K562 (cell line): ENCODE data around the gene DLGAP1. TPM values are rescaled to one million over a fixed set of nuclear protein-coding genes. Genes with fewer than 3 reads are reported as not detected.

ENCODE experiments used
- ARID4B ChIP-seq: sonication (generic); formaldehyde crosslinking; IDR thresholded peaks from 2 replicates; pipeline ENCODE4 v1.8.0; 2022; ENCODE audit warnings: mild to moderate bottlenecking, missing genetic modification reagents
- ATF3 ChIP-seq, 2 experiments: fragments of 450-650 bp in 1 of 2; sonication (generic) in 1 of 2; formaldehyde crosslinking in 1 of 2; IDR thresholded peaks in 1 of 2; conservative IDR thresholded peaks in 1 of 2; 2 replicates each; pipeline versions ENCODE4 v1.6.1 to v1.8.1; 2016 to 2023; ENCODE audit warnings: mild to moderate bottlenecking in 2 of 2, moderate library complexity in 2 of 2, inconsistent platforms in 1 of 2, missing genetic modification reagents in 1 of 2
- CREBBP ChIP-seq: IDR thresholded peaks from one replicate; pipeline ENCODE4 v1.6.1; 2012; ENCODE audit warnings: low read depth, mild to moderate bottlenecking, control low read depth, inconsistent platforms, low read length
- ESRRB ChIP-seq: fragments of 250-450 bp; sonication (Bioruptor Pico); IDR thresholded peaks from 2 replicates; pipeline ENCODE4 v1.5.0; 2020; ENCODE audit warnings: mild to moderate bottlenecking, moderate library complexity, borderline replicate concordance
- FOXM1 ChIP-seq, 2 experiments: fragments of 450-650 bp in 1 of 2; sonication (generic) in 1 of 2; formaldehyde crosslinking in 1 of 2; IDR thresholded peaks; 2 replicates each; pipeline versions ENCODE4 v1.6.1 to v1.9.0; 2017 to 2022; ENCODE audit warnings: low read depth in 2 of 2, mild to moderate bottlenecking in 2 of 2, missing genetic modification reagents in 1 of 2, moderate library complexity in 1 of 2
- HMGN3 ChIP-seq: IDR thresholded peaks from 2 replicates; pipeline ENCODE4 v1.6.1; 2011; ENCODE audit warnings: borderline replicate concordance, low read depth, mild to moderate bottlenecking, mixed read lengths, low read length; ENCODE audit not compliant: insufficient read length; ENCODE audit errors: extremely low read depth
- IRF2 ChIP-seq: sonication (generic); formaldehyde crosslinking; IDR thresholded peaks from 2 replicates; pipeline ENCODE4 v1.8.1; 2022; ENCODE audit warnings: mild to moderate bottlenecking, missing genetic modification reagents
- NR4A1 ChIP-seq, 2 experiments: fragments of 250-450 bp in 1 of 2; fragments of 450-650 bp in 1 of 2; sonication (Bioruptor Pico) in 1 of 2; IDR thresholded peaks; 2 replicates each; pipeline versions ENCODE4 v1.4.0 to v1.6.1; 2016 to 2020; ENCODE audit warnings: mild to moderate bottlenecking in 2 of 2, missing compliant biosample characterization in 1 of 2, missing genetic modification characterization in 1 of 2, moderate library complexity in 1 of 2
- POLR2AphosphoS5 ChIP-seq: IDR thresholded peaks from 2 replicates; pipeline ENCODE4 v1.6.1; 2011; ENCODE audit warnings: mild to moderate bottlenecking, low read depth, low read length, moderate library complexity; ENCODE audit not compliant: control insufficient read depth, insufficient read depth
- PTRF ChIP-seq: fragments of 450-650 bp; IDR thresholded peaks from 2 replicates; pipeline ENCODE4 v1.6.1; 2016; ENCODE audit warnings: mild to moderate bottlenecking, missing genetic modification characterization, missing compliant biosample characterization
- PTTG1 ChIP-seq: fragments of 450-650 bp; IDR thresholded peaks from 2 replicates; pipeline ENCODE4 v1.6.1; 2016; ENCODE audit warnings: low read depth, mild to moderate bottlenecking, missing genetic modification characterization, missing compliant biosample characterization
- RCOR1 ChIP-seq, 2 experiments: IDR thresholded peaks; 2 replicates each; pipeline ENCODE4 v1.6.1; 2012; ENCODE audit warnings: low read depth in 2 of 2, low read length in 2 of 2, borderline replicate concordance in 1 of 2, improper control_type of control experiment in 1 of 2
- TEAD2 ChIP-seq: fragments of 450-650 bp; IDR thresholded peaks from 2 replicates; pipeline ENCODE4 v1.6.1; 2016; ENCODE audit warnings: missing genetic modification characterization, control low read depth, missing compliant biosample characterization
- ZBTB9 ChIP-seq: fragments of 450-650 bp; formaldehyde crosslinking; IDR thresholded peaks from 2 replicates; pipeline ENCODE4 v1.4.0; 2020; ENCODE audit warnings: mild to moderate bottlenecking, moderate library complexity
- ZKSCAN1 ChIP-seq: fragments of 150-350 bp; IDR thresholded peaks from 2 replicates; pipeline ENCODE4 v1.6.1; 2016; ENCODE audit warnings: low read depth, low read length
- ZNF143 ChIP-seq: sonication (generic); formaldehyde crosslinking; IDR thresholded peaks from 2 replicates; pipeline ENCODE4 v1.9.0; 2022; ENCODE audit warnings: mild to moderate bottlenecking, missing genetic modification reagents
- ZNF778 ChIP-seq: fragments of 450-650 bp; formaldehyde crosslinking; IDR thresholded peaks from 2 replicates; pipeline ENCODE4 v1.4.0; 2020; ENCODE audit warnings: mild to moderate bottlenecking, moderate library complexity
- ZNF79 ChIP-seq: fragments of 250-450 bp; sonication (Bioruptor Pico); IDR thresholded peaks from 2 replicates; pipeline ENCODE4 v1.4.0; 2020; ENCODE audit warnings: low read depth, mild to moderate bottlenecking, moderate library complexity
- polyA plus RNA-seq, 8 experiments: library from polyadenylated mRNA; depleted of rRNA in 4 of 8; stranded (reverse) in 5 of 8; unstranded in 3 of 8; fragments of >200 nt; fragmentation: Nextera tagmentation in 2 of 8; fragmentation: Illumina TruSeq in 1 of 8; extraction: Ambion mirVana in 2 of 8; extraction: Trizol in 1 of 8; gene quantifications; 2 replicates each; pipeline versions ENCODE4 v1.2.1 to v1.2.3, GENCODE V29; 2011 to 2014; ENCODE audit warnings: inconsistent platforms in 1 of 8, missing spikeins in 1 of 8
- total RNA-seq, 7 experiments: library from RNA; depleted of rRNA in 6 of 7; stranded (reverse); fragments of >200 nt in 6 of 7; fragmentation: Illumina TruSeq in 2 of 7; extraction: Trizol in 2 of 7; gene quantifications; 2 replicates each; pipeline versions ENCODE4 v1.2.1 to v1.2.3, GENCODE V29; 2011 to 2021; ENCODE audit warnings: low replicate concordance in 1 of 7

DLGAP1 gene
- total and polyA plus RNA-seq, 9 of the 15 experiments (the other 6 are each of a cell fraction or from before 2014, with no cell fraction given): 0.04 to 0.22 (median 0.08) TPM

- TF ChIP-seq RCOR1 (IDR thresholded peaks at IDR 0.05; ENCODE audit: borderline replicate concordance in 1 of 2, low read depth in 2 of 2, low read length in 2 of 2) (peak in 1 of 2 experiments; percentile 27; a peak in 1 of 4 replicates), FOXM1 (IDR thresholded peaks at IDR 0.05; ENCODE audit: low read depth) (no peak), FOXM1 (CRISPR knock-in tag; IDR thresholded peaks at IDR 0.05; ENCODE audit: low read depth) (no peak), CREBBP (no peak), ATF3 (IDR thresholded peaks at IDR 0.05) (no peak), ATF3 (CRISPR knock-in tag; conservative IDR thresholded peaks at IDR 0.05) (peak; percentile 62), PTRF (tag) (peak; percentile 40; the same call in 1 of the 2 replicates), ZNF79 (CRISPR knock-in tag) (peak; percentile 13; the same call in 1 of the 2 replicates), ARID4B (CRISPR knock-in tag) (0 out of 2 replicates have a peak, but pooled peaks have one; percentile 31), ZNF778 (CRISPR knock-in tag) (0 out of 2 replicates have a peak, but pooled peaks have one; percentile 4), TEAD2 (tag) (0 out of 2 replicates have a peak, but pooled peaks have one; percentile 12), ZKSCAN1 (no peak), POLR2AphosphoS5 (peak; percentile 64; the same call in 1 of the 2 replicates), NR4A1 (CRISPR knock-in tag; IDR thresholded peaks at IDR 0.05) (0 out of 2 replicates have a peak, but pooled peaks have one; percentile 72), NR4A1 (tag; IDR thresholded peaks at IDR 0.05) (peak; percentile 73; the same call in 1 of the 2 replicates), ZBTB9 (peak; percentile 64; the same call in 1 of the 2 replicates), IRF2 (CRISPR knock-in tag) (no peak), ZNF143 (CRISPR knock-in tag) (0 out of 2 replicates have a peak, but pooled peaks have one; percentile 21), HMGN3 (no peak), ESRRB (CRISPR knock-in tag) (0 out of 2 replicates have a peak, but pooled peaks have one; percentile 55), PTTG1 (tag) (peak; percentile 59; the same call in 1 of the 2 replicates)
Measured at GRCh38 chr18:3624935-3625741, 830.0 kb downstream of the DLGAP1 start (continued).
